Upper lobe of left lung (tissue), 6 donors: ENCODE data around the gene DIP2A. TPM values are rescaled to one million over a fixed set of nuclear protein-coding genes. Genes with fewer than 3 reads are reported as not detected.
"Not testable (repeated sequence)": the region's sequence is repeated elsewhere in the genome, so short reads cannot be mapped to it uniquely, and the experiment has no call there.

Source experiments
- ATAC-seq, 2 donors: fragments of 200-7000 bp; cut with Tn5 transposase; one replicate each; pipeline ENCODE4 v1.9.1; 2022; ENCODE audit warnings: mild to moderate bottlenecking in 2 of 2, moderate library complexity in 2 of 2; ENCODE audit not compliant: low FRiP score in 2 of 2
- DNase-seq, 2 donors: peaks; one replicate each; pipeline ENCODE4 v3.0.0-alpha.2; 2019 to 2020
- H3K27ac ChIP-seq, 4 donors: fragments of 200-600 bp; sonication (generic); one replicate each; pipeline ENCODE4 v1.5.1; 2016 to 2019
- H3K27me3 ChIP-seq, 4 donors: fragments of 200-600 bp; sonication (generic); one replicate each; pipeline ENCODE4 v1.5.1; 2017 to 2019
- H3K36me3 ChIP-seq, 4 donors: fragments of 200-600 bp; sonication (generic); one replicate each; pipeline ENCODE4 v1.5.1; 2016 to 2019
- H3K4me1 ChIP-seq, 4 donors: fragments of 200-600 bp; sonication (generic); one replicate each; pipeline ENCODE4 v1.5.1; 2018 to 2019
- H3K4me3 ChIP-seq, 4 donors: fragments of 200-600 bp; sonication (generic); one replicate each; pipeline ENCODE4 v1.5.1; 2017 to 2019; ENCODE audit warnings: mild to moderate bottlenecking in 2 of 4, moderate library complexity in 1 of 4
- H3K9me3 ChIP-seq, 4 donors: fragments of 200-600 bp; sonication (generic); one replicate each; pipeline ENCODE4 v1.5.1; 2018 to 2019
- CTCF ChIP-seq, 6 experiments: fragments of 450-650 bp in 4 of 6; fragments of 200-600 bp in 2 of 6; sonication (generic) in 2 of 6; IDR thresholded peaks; one replicate each; pipeline ENCODE4 v1.5.1; 2016 to 2019; ENCODE audit warnings: antibody characterized with exemption in 6 of 6
- EP300 ChIP-seq, 4 donors: sonication (generic); formaldehyde crosslinking; IDR thresholded peaks; one replicate each; pipeline ENCODE4 v1.5.1; 2017; ENCODE audit warnings: antibody characterized with exemption in 4 of 4, control low read depth in 2 of 4
- POLR2A ChIP-seq, 4 donors: fragments of 450-650 bp; IDR thresholded peaks; one replicate each; pipeline ENCODE4 v1.5.1; 2016 to 2017; ENCODE audit warnings: antibody characterized with exemption in 4 of 4, mild to moderate bottlenecking in 2 of 4
- POLR2AphosphoS5 ChIP-seq, 2 donors: sonication (generic); formaldehyde crosslinking; IDR thresholded peaks; one replicate each; pipeline ENCODE4 v1.5.1; 2017; ENCODE audit warnings: antibody characterized with exemption in 2 of 2
- WGBS, 2 donors: methylation state at CpG; one replicate each; pipeline ENCODE4 v1.1.5; 2017 to 2018; 5-methylcytosine and 5-hydroxymethylcytosine counted together
- total RNA-seq, 6 donors: library from RNA; depleted of rRNA in 4 of 6; stranded (reverse); fragments of >200 nt in 4 of 6; gene quantifications; one replicate each; pipeline versions ENCODE4 v1.1.0 to v1.2.1, GENCODE V29; 2016 to 2021
- donor health status: DM: no; HTN: no; CAD: no; lungs with moderate emphysema.
- donor health status: DM: no; HTN: yes; CAD: no; lungs with severe emphysema.

DIP2A gene
- total RNA-seq, 6 donors from 2014 or later, result 22.6 to 144 (median 43.0) TPM

- Histone ChIP-seq H3K9me3 (no peaks in the 10 kb centered on the region), H3K4me1 (no peaks in the 10 kb centered on the region), H3K27ac (no peak overlapping the region), H3K27me3 (no peaks in the 10 kb centered on the region), H3K36me3 (peaks cover 8 to 79% (median 60%) of the 10 kb centered on the region in 4 donors), H3K4me3 (no peak overlapping the region)
- no peak for DNase-seq
- no peak for ATAC-seq
- WGBS, 2 donors, result 94 to 95% methylated on average over 43 to 44 of the region's 44 CpGs
- no peak for TF ChIP-seq POLR2A (IDR thresholded peaks at IDR 0.05)
- no peak for TF ChIP-seq EP300 (IDR thresholded peaks at IDR 0.05)
- TF ChIP-seq CTCF (IDR thresholded peaks at IDR 0.05), result no peak
- TF ChIP-seq POLR2AphosphoS5 (IDR thresholded peaks at IDR 0.05), result no peak
Observed at GRCh38 chr21:46428987-46429710, 29.5 kb upstream of the DIP2A start.

- ATAC-seq, result no peak
- DNase-seq, result no peak
- no peaks in the 10 kb centered on the region for H3K27me3 ChIP-seq
- no peak overlapping the region for H3K27ac ChIP-seq
- peaks cover 8 to 88% (median 67%) of the 10 kb centered on the region in 4 donors for H3K36me3 ChIP-seq
- 91 to 92% methylated on average over 27 to 31 of the region's 31 CpGs for WGBS, 2 donors
- no peaks in the 10 kb centered on the region for H3K4me1 ChIP-seq
- H3K9me3 ChIP-seq, result no peaks in the 10 kb centered on the region
- H3K4me3 ChIP-seq, result no peak overlapping the region
- TF ChIP-seq POLR2A (IDR thresholded peaks at IDR 0.05), result no peak
- no peak for TF ChIP-seq EP300 (IDR thresholded peaks at IDR 0.05)
Observed at GRCh38 chr21:46429754-46430681, 28.7 kb upstream of the DIP2A start.

- TF ChIP-seq EP300 (IDR thresholded peaks at IDR 0.05) (no peak), POLR2A (IDR thresholded peaks at IDR 0.05) (no peak), CTCF (IDR thresholded peaks at IDR 0.05) (no peak), POLR2AphosphoS5 (IDR thresholded peaks at IDR 0.05) (no peak)
- no peaks in the 10 kb centered on the region for H3K9me3 ChIP-seq
- no peaks in the 10 kb centered on the region for H3K4me1 ChIP-seq
- WGBS, 2 donors, result 95 to 96% methylated on average over 16 to 21 of the region's 21 CpGs
- H3K27ac ChIP-seq, result no peak overlapping the region
- H3K4me3 ChIP-seq, result no peak overlapping the region
- ATAC-seq (no peak), DNase-seq (no peak)
- H3K27me3 ChIP-seq, result no peaks in the 10 kb centered on the region
- H3K36me3 ChIP-seq, result peaks cover 8 to 92% (median 71%) of the 10 kb centered on the region in 4 donors
Observed at GRCh38 chr21:46431448-46431847, 27.2 kb upstream of the DIP2A start.

- DNase-seq (no peak), ATAC-seq (peak in 1 of 2 donors; percentile 34)
- TF ChIP-seq POLR2A (IDR thresholded peaks at IDR 0.05) (no peak), CTCF (IDR thresholded peaks at IDR 0.05) (no peak), POLR2AphosphoS5 (IDR thresholded peaks at IDR 0.05) (no peak), EP300 (IDR thresholded peaks at IDR 0.05) (no peak)
- H3K27me3 ChIP-seq, result no peaks in the 10 kb centered on the region
- 84 to 90% methylated on average over 22 of the region's 22 CpGs for WGBS, 2 donors
- no peak overlapping the region for H3K4me3 ChIP-seq
- H3K27ac ChIP-seq, result no peak overlapping the region
- H3K4me1 ChIP-seq, result no peaks in the 10 kb centered on the region
- H3K9me3 ChIP-seq, result no peaks in the 10 kb centered on the region
- H3K36me3 ChIP-seq, result peaks cover 8 to 92% (median 69%) of the 10 kb centered on the region in 4 donors
Observed at GRCh38 chr21:46431884-46432488, 26.7 kb upstream of the DIP2A start.

- not testable (repeated sequence) for ATAC-seq, H3K9me3 ChIP-seq, DNase-seq, H3K4me3 ChIP-seq, H3K4me1 ChIP-seq, H3K27me3 ChIP-seq, H3K27ac ChIP-seq
- H3K36me3 ChIP-seq, result peaks cover 9 to 92% (median 72%) of the 10 kb centered on the region in 4 donors
- WGBS, 2 donors, result 87 to 94% methylated on average over 11 of the region's 11 CpGs
Observed at GRCh38 chr21:46433116-46433515, 25.6 kb upstream of the DIP2A start.
